Stimulated activated naive B cell treated with anti-CD40 and anti-IgM and Interleukin-4, amounts not matched to agents 10 μg/mL and 1 μg/mL and 100 μg/mL, for 72 hours (primary cell): ENCODE measurements around the gene SOWAHC.

Source experiments
- ATAC-seq, 2 donors: fragments of 150-1000 bp; cut with Tn5 transposase; replicated peaks; 2 replicates each; pipeline ENCODE4 v1.10.0; 2021; ENCODE audit warnings: moderate library complexity in 1 of 2
- DNase-seq: peaks from one replicate; pipeline ENCODE4 v3.0.0; 2021
- H3K27ac Mint-ChIP-seq: one replicate; pipeline ENCODE4 v1.8.0; 2022; ENCODE audit warnings: mild to moderate bottlenecking, mixed read lengths
- H3K27me3 Mint-ChIP-seq, 2 donors: one replicate each; pipeline ENCODE4 v1.8.0; 2022; ENCODE audit warnings: mixed read lengths in 2 of 2
- H3K36me3 Mint-ChIP-seq, 2 donors: one replicate each; pipeline ENCODE4 v1.8.0; 2022; ENCODE audit warnings: mixed read lengths in 2 of 2, mild to moderate bottlenecking in 1 of 2
- H3K4me1 Mint-ChIP-seq, 2 donors: one replicate each; pipeline ENCODE4 v1.8.0; 2022; ENCODE audit warnings: mixed read lengths in 2 of 2, mild to moderate bottlenecking in 1 of 2
- H3K4me3 Mint-ChIP-seq, 2 donors: one replicate each; pipeline ENCODE4 v1.8.0; 2022; ENCODE audit warnings: mild to moderate bottlenecking in 2 of 2, mixed read lengths in 2 of 2, moderate library complexity in 1 of 2
- H3K9me3 Mint-ChIP-seq, 2 donors: one replicate each; pipeline ENCODE4 v1.8.0; 2022; ENCODE audit warnings: mixed read lengths in 2 of 2, mild to moderate bottlenecking in 1 of 2

Gene SOWAHC

GRCh38 chr2:109647636-109648035, 33.5 kb downstream of the SOWAHC start:
- H3K4me3 Mint-ChIP-seq, result no peak overlapping the region
- H3K36me3 Mint-ChIP-seq, result no peaks in the 10 kb centered on the region
- no peak for ATAC-seq
- H3K9me3 Mint-ChIP-seq, result no peaks in the 10 kb centered on the region
- DNase-seq, result no peak
- H3K4me1 Mint-ChIP-seq, result no peaks in the 10 kb centered on the region
- no peak overlapping the region for H3K27ac Mint-ChIP-seq
- peaks cover 0 to 19% of the 10 kb centered on the region in 2 donors for H3K27me3 Mint-ChIP-seq

- DNase-seq (no peak), ATAC-seq (no peak)
- no peaks in the 10 kb centered on the region for H3K9me3 Mint-ChIP-seq
- no peaks in the 10 kb centered on the region for H3K36me3 Mint-ChIP-seq
- H3K4me3 Mint-ChIP-seq, result no peak overlapping the region
- no peak overlapping the region for H3K27ac Mint-ChIP-seq
- H3K4me1 Mint-ChIP-seq, result no peaks in the 10 kb centered on the region
- H3K27me3 Mint-ChIP-seq, result peaks cover 0 to 19% of the 10 kb centered on the region in 2 donors
Measured at GRCh38 chr2:109648041-109648527, 33.9 kb downstream of the SOWAHC start.

GRCh38 chr2:109649736-109650695, 35.9 kb downstream of the SOWAHC start:
- no peaks in the 10 kb centered on the region for H3K9me3 Mint-ChIP-seq

GRCh38 chr2:109654326-109655050, 40.3 kb downstream of the SOWAHC start:
- Mint-ChIP-seq H3K4me1 (no peaks in the 10 kb centered on the region), H3K36me3 (no peaks in the 10 kb centered on the region), H3K27me3 (peaks cover 0 to 19% of the 10 kb centered on the region in 2 donors)

More at GRCh38 chr2:109649736-109650695, 35.9 kb downstream of the SOWAHC start:
- DNase-seq, result no peak
- no peak overlapping the region for H3K4me3 Mint-ChIP-seq
- H3K4me1 Mint-ChIP-seq, result no peaks in the 10 kb centered on the region
- ATAC-seq, result no peak
- no peak overlapping the region for H3K27ac Mint-ChIP-seq
- peaks cover 0 to 19% of the 10 kb centered on the region in 2 donors for H3K27me3 Mint-ChIP-seq
- no peaks in the 10 kb centered on the region for H3K36me3 Mint-ChIP-seq

GRCh38 chr2:109655287-109655686, 41.1 kb downstream of the SOWAHC start:
- Mint-ChIP-seq H3K4me3 (no peak overlapping the region), H3K27me3 (peaks cover 0 to 12% of the 10 kb centered on the region in 2 donors), H3K36me3 (no peaks in the 10 kb centered on the region), H3K9me3 (no peaks in the 10 kb centered on the region), H3K4me1 (no peaks in the 10 kb centered on the region), H3K27ac (no peak overlapping the region)
- DNase-seq, result no peak
- no peak for ATAC-seq

More at GRCh38 chr2:109654326-109655050, 40.3 kb downstream of the SOWAHC start:
- DNase-seq (no peak), ATAC-seq (no peak)
- Mint-ChIP-seq H3K27ac (no peak overlapping the region), H3K9me3 (no peaks in the 10 kb centered on the region), H3K4me3 (no peak overlapping the region)

GRCh38 chr2:109659396-109660045, 45.4 kb downstream of the SOWAHC start:
- no peaks in the 10 kb centered on the region for H3K36me3 Mint-ChIP-seq
- no peaks in the 10 kb centered on the region for H3K4me1 Mint-ChIP-seq
- no peak overlapping the region for H3K27ac Mint-ChIP-seq
- DNase-seq (no peak), ATAC-seq (no peak)
- no peaks in the 10 kb centered on the region for H3K9me3 Mint-ChIP-seq
- H3K4me3 Mint-ChIP-seq, result no peak overlapping the region
- H3K27me3 Mint-ChIP-seq, result peaks cover 4 to 22% of the 10 kb centered on the region in 2 donors

GRCh38 chr2:109660046-109660860, 46.1 kb downstream of the SOWAHC start:
- peaks cover 4 to 22% of the 10 kb centered on the region in 2 donors for H3K27me3 Mint-ChIP-seq
- H3K4me3 Mint-ChIP-seq, result no peak overlapping the region
- no peaks in the 10 kb centered on the region for H3K36me3 Mint-ChIP-seq
- H3K27ac Mint-ChIP-seq, result no peak overlapping the region
- H3K9me3 Mint-ChIP-seq, result no peaks in the 10 kb centered on the region
- H3K4me1 Mint-ChIP-seq, result no peaks in the 10 kb centered on the region
- DNase-seq (no peak), ATAC-seq (no peak)

- Mint-ChIP-seq H3K36me3 (no peaks in the 10 kb centered on the region), H3K4me1 (no peaks in the 10 kb centered on the region), H3K4me3 (no peak overlapping the region)
Measured at GRCh38 chr2:109662889-109663288, 48.7 kb downstream of the SOWAHC start.

GRCh38 chr2:109663721-109664120, 49.6 kb downstream of the SOWAHC start:
- no peaks in the 10 kb centered on the region for H3K36me3 Mint-ChIP-seq
- H3K27ac Mint-ChIP-seq, result no peak overlapping the region

More at GRCh38 chr2:109662889-109663288, 48.7 kb downstream of the SOWAHC start:
- Mint-ChIP-seq H3K27ac (no peak overlapping the region), H3K9me3 (no peaks in the 10 kb centered on the region), H3K27me3 (peaks cover 4 to 31% of the 10 kb centered on the region in 2 donors)
- DNase-seq (no peak), ATAC-seq (no peak)

GRCh38 chr2:109666466-109666865, 52.3 kb downstream of the SOWAHC start:
- no peaks in the 10 kb centered on the region for H3K36me3 Mint-ChIP-seq
- DNase-seq, result no peak
- H3K4me3 Mint-ChIP-seq, result no peak overlapping the region
- H3K27ac Mint-ChIP-seq, result no peak overlapping the region
- no peaks in the 10 kb centered on the region for H3K9me3 Mint-ChIP-seq
- ATAC-seq, result no peak
- no peaks in the 10 kb centered on the region for H3K4me1 Mint-ChIP-seq
- H3K27me3 Mint-ChIP-seq, result peaks cover 4 to 38% of the 10 kb centered on the region in 2 donors

More at GRCh38 chr2:109663721-109664120, 49.6 kb downstream of the SOWAHC start:
- no peak overlapping the region for H3K4me3 Mint-ChIP-seq
- H3K9me3 Mint-ChIP-seq, result no peaks in the 10 kb centered on the region
- no peak for ATAC-seq
- peaks cover 4 to 31% of the 10 kb centered on the region in 2 donors for H3K27me3 Mint-ChIP-seq
- H3K4me1 Mint-ChIP-seq, result no peaks in the 10 kb centered on the region
- DNase-seq, result no peak
